Renal cortex interstitium (tissue), 11 donors: ENCODE measurements around the gene PCSK4. TPM values are rescaled to one million over a fixed set of nuclear protein-coding genes. Genes with fewer than 3 reads are reported as not detected.

Experiments used
- DNase-seq, 11 donors: peaks; one replicate each; pipeline ENCODE4 v3.0.0-alpha.2; 2013; ENCODE audit warnings: low read depth in 9 of 11, low spot score in 4 of 11; ENCODE audit errors: extremely low read depth in 1 of 11
- polyA plus RNA-seq, 3 donors: library from polyadenylated mRNA; unstranded; fragments of 120-200 nt; gene quantifications; one replicate each; pipeline ENCODE4 v1.2.1, GENCODE V29; 2013; ENCODE audit not compliant: insufficient read length in 3 of 3

PCSK4 gene
- polyA plus RNA-seq, 3 donors, result 4.4 to 11.4 (median 7.8) TPM

DNA sequence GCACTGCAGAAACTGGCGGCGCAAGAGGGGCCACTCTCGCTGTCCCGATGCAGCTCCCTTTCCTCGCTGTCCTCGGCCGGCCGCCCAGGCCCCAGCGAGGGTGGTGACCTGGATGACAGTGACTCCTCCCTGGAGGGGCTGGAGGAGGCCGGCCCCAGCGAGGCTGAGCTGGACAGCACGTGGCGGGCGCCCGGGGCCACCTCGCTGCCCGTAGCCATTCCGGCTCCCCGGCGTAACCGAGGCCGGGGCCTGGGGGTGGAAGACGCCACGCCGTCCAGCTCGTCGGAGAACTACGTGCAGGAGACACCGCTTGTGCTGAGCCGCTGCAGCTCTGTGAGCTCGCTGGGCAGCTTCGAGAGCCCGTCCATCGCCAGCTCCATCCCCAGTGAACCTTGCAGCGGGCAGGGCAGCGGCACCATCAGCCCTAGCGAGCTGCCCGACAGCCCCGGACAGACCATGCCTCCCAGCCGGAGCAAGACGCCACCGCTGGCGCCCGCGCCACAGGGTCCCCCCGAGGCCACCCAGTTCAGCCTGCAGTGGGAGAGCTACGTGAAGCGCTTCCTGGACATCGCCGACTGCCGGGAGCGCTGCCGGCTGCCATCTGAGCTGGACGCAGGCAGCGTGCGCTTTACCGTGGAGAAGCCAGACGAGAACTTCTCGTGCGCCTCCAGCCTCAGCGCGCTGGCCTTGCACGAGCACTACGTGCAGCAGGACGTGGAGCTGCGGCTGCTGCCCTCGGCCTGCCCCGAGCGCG lies 23.5 kb downstream of the PCSK4 start:
- DNase-seq, result no peak

DNA sequence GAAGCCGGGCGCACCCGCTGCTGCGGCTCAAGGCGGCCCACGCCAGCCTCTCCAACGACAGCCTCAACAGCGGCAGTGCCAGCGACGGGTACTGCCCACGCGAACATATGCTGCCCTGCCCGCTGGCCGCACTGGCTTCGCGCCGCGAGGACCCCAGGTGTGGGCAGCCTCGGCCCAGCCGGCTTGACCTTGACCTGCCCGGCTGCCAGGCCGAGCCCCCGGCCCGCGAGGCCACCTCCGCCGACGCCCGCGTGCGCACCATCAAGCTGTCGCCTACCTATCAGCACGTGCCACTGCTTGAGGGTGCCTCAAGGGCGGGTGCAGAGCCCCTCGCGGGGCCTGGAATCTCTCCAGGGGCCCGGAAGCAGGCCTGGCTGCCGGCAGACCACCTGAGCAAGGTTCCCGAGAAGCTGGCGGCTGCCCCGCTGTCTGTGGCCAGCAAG lies 24.1 kb downstream of the PCSK4 start:
- DNase-seq, result no peak

DNA sequence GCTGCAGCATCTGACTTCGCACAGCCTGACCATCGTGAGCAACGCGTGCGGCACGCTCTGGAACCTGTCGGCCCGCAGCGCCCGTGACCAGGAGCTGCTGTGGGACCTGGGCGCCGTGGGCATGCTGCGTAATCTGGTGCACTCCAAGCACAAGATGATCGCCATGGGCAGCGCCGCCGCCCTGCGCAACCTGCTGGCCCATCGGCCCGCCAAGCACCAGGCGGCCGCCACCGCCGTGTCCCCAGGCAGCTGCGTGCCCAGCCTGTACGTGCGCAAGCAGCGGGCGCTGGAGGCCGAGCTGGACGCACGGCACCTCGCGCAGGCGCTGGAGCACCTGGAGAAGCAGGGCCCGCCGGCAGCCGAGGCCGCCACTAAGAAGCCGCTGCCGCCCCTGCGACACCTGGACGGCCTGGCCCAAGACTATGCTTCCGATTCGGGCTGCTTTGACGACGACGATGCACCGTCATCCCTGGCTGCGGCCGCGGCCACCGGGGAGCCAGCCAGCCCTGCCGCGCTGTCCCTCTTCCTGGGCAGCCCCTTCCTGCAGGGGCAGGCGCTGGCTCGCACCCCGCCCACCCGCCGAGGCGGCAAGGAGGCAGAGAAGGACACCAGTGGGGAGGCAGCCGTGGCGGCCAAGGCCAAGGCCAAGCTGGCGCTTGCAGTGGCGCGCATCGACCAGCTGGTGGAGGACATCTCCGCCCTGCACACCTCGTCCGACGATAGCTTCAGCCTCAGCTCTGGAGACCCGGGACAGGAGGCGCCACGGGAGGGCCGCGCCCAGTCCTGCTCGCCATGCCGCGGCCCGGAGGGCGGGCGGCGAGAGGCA lies 24.7 kb downstream of the PCSK4 start:
- peak in 1 of 11 donors; percentile 45 for DNase-seq

DNA sequence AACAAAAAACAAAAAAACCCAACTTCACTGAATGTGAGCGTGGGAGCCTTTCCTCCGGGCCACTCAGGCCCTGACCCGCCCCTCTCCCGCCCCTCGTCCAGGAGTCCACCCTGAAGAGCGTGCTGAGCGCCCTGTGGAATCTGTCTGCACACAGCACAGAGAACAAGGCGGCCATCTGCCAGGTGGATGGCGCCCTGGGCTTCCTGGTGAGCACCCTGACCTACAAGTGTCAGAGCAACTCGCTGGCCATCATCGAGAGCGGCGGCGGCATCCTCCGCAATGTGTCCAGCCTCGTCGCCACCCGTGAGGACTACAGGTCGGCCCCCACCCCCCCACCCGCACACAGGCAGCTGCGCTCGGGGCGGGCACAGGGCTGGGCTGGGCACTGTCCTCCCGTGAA lies 28.3 kb downstream of the PCSK4 start:
- no peak for DNase-seq

DNA sequence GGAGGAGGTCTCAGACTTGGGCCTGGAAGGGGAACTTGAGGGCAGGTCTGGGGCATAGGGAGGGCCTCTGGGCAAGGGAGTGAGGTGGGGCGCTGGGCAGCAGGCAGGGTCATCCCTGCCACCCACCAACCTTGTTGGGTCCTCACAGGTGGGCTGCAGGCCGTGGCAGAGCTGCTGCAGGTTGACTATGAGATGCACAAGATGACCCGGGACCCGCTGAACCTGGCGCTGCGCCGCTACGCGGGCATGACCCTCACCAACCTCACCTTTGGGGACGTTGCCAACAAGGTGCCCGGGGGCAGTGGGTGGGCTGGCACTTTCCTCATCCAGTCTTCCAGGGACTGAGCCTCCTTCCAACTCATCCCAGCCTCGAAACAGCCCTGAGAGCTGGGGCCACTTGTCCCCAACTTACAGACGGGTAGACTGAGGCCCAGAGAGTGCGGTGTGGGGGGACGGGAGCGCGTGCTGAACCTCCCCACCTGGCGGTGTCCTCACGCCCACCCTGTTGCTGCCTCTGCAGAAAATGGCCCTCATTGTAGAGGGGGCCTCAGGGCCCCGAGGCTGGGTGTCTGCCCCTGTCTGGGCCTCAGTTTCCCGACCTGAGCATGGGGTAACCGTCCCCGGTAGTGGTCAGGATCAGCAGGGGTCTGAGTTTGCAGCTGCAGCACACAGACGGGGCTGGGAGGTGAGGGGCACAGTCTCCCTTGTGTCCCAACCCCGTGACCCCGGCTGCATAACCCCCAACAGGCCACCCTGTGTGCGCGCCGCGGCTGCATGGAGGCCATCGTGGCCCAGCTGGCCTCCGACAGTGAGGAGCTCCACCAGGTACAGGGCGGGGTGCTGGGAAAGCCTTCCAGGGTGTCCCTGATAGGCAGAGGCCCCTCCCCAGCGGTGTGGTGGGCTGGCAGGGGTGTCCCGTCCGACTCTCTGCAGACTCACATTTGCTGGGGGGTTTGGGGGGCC lies 29.8 kb downstream of the PCSK4 start:
- DNase-seq, result no peak

DNA sequence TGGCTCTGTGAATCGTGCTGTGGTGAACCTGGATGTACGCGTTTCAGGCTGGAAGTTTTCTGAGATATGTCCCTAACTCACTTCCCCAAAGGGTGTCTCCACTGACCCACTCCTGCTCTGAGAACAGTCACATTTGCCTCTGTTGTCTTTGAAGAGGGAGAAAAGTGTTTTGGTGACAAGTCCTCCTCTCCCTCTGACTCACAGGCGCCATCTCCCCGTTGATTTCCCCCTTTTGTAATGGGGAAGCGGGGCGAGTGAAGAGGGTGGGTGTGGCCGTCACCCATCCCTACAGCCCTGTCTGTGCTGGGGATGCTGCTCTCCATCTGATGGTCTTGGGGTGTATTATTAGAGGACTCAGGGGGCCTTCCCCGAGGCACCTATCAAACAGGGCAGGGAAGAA lies 30.7 kb downstream of the PCSK4 start:
- DNase-seq, result no peak

DNA sequence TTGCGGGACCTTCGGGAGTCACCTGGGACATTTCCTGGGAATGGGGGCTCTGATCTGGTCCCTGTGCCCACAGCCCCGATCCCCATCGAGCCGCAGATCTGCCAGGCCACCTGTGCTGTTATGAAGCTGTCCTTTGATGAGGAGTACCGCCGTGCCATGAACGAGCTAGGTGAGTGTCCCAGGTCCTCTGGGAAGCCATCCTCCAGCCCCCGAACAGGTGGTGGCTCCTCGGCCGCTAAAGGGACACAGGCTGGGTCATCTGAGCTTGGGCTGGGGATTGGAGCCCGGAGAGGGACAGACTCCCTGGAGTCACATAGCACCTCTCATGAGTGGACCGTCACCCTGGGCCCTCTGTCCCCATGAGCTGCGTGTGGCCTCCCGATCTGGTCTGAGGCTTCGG lies 32.3 kb downstream of the PCSK4 start:
- no peak for DNase-seq

DNA sequence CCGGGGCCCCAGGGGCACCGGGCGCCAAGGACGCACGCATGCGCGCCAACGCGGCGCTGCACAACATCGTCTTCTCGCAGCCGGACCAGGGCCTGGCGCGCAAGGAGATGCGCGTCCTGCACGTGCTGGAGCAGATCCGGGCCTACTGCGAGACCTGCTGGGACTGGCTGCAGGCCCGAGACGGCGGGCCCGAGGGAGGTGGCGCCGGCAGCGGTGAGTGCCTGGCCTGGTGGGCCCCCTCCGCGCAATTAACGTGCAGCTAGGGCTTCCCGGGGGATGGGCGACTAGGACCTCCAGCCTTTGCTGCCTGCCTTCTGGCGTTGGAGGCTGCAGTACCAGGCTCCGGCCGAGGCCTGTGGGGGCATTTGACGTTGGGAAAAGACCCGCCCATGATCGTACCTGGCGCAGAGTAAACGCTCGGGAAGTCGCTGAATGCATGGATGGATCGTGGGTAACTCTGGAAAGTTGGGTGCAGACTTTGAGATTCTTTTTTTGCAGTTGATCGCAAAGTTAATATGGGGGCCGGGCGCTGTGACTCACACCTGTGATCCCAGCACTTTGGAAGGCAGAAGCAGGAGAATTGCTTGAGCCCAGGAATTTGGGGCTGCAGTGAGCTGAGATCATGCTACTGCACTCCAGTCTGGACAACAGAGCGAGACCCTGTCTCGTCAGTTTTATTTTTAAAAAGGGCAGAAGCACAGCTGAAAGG lies 33.0 kb downstream of the PCSK4 start:
- no peak for DNase-seq

DNA sequence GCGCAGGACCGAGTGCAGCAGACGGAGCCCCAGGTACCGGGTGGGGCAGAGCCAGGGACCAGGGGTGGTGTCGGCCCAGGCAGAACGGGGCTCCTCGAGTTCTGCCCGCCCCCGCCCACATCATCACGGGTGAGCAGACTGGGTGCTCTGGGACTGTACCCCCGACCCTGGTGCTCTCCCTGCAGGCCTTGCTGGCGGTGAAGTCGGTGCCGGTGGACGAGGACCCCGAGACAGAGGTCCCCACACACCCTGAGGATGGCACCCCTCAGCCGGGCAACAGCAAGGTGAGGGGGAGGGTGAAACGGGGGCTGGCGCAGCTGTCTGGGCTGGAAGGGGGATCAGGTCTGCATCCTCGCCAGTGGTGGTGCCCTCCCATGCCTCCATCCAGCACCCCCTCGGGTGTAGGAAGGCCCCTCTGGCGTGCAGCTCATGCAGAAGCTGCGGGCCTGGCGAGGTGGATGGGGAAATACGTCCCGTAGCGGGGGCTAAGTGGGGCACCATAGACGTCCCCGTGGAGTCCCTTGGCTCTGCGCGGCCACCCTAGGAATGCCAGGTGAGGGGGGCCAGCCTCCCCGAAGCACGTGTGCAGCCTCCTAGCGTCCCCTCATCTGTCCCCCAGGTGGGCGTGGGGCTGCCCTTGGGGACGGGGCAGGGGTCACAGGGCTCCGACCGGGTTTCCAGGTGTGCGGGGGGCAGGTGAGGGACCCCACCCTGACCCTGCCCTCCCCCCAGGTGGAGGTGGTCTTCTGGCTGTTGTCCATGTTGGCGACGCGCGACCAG lies 33.8 kb downstream of the PCSK4 start:
- DNase-seq, result no peak

DNA sequence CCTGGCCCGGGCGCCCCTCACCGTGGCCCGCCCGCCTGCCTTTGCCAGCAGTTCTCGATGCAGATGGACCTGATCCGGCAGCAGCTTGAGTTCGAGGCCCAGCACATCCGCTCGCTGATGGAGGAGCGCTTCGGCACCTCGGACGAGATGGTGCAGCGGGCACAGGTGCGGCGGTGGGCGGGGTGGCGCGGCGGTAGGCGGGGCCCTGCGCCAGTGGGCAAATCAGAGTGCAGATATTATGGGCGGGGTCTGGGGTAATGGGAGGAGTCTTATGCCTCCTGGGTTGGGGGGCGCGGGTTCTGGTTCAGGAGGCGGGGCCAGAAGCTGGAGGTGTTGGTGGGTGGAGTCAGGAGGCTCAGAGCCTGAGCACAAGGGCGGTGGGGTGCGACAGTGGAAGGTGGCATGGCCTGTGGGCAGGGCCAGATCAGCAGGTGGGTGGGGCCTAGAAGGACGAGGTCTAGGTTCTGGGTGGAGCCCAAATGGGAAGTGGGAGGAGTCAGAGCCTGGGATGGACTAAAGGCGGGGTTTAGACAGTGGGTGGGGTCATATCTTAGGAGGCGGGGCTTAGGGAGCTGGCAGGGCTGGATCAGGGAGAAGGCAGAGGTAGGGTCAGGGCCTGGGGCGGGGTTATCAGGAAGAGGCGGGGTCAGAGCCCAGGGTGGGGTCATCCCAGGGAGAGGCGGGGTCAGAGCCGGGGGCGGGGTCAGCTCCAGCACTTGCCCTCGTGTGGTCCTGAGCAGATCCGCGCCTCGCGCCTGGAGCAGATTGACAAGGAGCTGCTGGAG lies 34.6 kb downstream of the PCSK4 start:
- no peak for DNase-seq

DNA sequence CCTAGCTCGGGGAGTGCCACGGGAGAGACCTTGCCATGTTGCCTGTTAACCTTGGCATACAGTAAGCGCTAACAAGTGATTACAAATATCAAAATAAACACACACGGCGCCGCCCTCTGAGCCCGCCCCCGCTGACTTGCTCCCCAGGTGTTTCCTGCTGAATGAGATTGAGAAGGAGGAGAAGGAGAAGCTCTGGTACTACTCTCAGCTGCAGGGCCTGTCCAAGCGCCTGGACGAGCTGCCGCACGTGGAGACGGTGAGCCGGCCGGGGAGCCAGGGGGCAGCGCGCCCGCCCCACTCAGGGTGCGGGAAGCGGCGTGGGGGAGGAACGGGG lies 35.2 kb downstream of the PCSK4 start:
- no peak for DNase-seq

DNA sequence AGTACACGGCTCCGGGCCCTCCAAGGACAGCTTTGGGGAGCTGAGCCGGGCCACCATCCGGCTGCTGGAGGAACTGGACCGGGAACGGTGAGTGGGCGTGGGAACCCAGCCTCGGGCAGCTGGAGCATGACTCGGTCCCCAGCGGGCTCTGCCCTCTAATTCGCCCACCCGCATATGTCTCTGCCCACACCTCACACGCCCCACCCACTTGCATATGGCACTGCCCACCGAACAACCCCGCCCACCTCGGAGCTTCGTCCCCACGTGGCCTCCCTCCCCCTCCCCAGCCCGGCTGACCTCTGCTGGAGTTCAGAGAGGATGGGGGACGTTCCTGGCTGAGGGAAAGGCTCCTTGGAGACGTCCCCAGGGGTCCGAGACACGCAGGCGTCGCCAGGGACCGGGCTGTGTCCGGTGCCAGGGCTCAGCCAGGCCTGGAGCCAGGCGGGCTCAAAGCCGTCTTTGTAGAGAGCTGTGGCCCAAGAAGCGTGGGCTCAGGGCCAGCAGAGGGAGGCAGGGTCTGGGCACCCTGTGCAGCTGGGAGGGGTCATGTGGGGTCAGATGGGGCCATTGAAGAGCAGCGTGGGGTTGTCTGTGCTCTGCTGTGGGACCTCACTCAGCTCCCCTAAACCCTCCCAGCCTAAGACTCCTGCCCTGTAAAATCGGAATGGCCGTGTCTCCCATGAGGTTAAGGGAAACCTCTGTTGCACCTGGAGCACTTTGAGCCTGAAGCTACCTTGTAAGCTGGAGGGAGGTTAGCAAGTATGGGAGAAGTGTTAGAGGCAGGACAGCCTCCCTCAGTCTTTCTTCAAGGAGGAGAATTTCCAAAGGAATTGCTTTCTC lies 36.4 kb downstream of the PCSK4 start:
- no peak for DNase-seq

DNA sequence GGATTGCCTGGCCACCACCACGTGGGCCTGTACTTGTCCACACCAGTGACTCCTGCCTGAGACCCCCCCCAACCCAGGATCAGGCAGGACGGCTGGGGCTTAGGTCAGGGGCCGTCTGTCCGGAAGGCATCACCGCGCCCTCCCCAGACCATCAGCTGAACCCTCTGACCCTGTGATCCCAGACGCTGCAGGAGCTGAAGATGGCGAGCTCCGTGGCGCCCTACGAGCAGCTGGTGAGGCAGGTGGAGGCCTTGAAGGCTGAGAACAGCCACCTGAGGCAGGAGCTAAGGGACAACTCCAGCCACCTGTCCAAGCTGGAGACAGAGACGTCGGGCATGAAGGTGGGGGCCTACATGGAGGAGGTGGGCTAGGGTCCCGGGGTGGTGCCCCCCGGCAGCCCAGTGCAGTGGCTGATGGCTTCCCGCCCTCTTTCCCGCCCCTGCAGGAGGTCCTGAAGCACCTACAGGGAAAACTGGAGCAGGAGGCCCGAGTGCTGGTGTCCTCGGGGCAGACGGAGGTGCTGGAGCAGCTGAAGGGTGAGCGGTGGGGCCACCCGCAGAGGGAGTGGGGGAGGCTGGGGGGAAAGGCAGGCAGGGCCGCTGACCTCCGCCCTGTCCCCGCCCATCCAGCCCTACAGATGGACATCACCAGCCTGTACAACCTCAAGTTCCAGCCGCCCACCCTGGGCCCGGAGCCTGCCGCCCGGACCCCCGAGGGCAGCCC lies 37.2 kb downstream of the PCSK4 start:
- no peak for DNase-seq

DNA sequence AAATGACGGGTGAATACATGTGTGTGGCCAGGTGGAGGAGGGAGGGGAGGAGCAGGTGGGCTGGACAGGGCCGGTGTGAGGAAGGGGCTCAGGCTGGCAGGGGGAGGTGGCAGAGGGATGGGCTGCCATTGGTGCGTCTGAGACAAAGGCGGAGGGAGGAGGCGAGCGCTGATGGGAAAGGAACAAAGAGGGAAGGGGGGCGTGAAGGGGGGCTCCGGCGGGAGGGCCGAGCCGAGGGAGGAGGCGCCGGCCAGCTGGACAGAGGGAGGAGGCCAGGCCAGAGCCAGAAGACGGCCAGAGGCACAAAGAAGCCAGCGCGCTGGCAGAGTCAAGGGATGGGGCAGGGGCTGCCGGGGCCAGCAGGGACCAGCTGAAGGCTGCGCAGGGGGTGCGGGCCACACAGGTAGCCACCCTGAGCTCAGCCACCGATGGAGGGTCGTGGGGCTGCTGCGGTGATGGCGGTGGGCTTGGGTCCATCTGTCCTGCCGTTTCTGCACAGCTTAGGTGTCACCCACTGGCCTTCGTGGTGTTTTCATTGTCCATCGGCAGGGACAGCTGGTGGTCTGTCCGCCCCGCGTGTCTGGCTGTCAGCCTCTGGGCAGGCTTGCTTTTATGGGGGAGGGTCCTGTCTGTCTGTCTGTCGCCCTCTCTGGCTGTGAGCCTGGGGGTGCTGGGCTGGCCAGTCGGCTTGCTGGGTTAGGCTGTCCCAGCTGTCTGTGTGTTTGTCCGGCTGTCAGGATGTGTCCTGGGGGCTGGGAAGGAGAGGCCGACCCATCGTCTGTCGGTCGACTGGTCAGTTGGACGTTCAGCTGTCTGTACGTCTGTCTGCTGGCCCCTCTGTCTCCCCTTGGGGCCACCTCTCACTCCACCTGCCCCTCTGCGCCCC lies 38.0 kb downstream of the PCSK4 start:
- DNase-seq, result no peak
